Activated T-cell treated with anti-CD3 and anti-CD28 coated beads, Interleukin-2, amount 50 U/mL, for 1 hour (primary cell): Measurements from ENCODE around the gene KLF9.
A peak's percentile ranks its signal among the peaks of the same experiment; 100 is the strongest.

Experiments
- DNase-seq: peaks from one replicate; pipeline ENCODE4 v3.0.0-alpha.2; 2020

KLF9 gene

GRCh38 chr9:70421272-70422180 is 7.1 kb upstream of the KLF9 start:
- peak; percentile 46 for DNase-seq

GRCh38 chr9:70420441-70421271 is 6.2 kb upstream of the KLF9 start:
- DNase-seq, result peak; percentile 41

DNA sequence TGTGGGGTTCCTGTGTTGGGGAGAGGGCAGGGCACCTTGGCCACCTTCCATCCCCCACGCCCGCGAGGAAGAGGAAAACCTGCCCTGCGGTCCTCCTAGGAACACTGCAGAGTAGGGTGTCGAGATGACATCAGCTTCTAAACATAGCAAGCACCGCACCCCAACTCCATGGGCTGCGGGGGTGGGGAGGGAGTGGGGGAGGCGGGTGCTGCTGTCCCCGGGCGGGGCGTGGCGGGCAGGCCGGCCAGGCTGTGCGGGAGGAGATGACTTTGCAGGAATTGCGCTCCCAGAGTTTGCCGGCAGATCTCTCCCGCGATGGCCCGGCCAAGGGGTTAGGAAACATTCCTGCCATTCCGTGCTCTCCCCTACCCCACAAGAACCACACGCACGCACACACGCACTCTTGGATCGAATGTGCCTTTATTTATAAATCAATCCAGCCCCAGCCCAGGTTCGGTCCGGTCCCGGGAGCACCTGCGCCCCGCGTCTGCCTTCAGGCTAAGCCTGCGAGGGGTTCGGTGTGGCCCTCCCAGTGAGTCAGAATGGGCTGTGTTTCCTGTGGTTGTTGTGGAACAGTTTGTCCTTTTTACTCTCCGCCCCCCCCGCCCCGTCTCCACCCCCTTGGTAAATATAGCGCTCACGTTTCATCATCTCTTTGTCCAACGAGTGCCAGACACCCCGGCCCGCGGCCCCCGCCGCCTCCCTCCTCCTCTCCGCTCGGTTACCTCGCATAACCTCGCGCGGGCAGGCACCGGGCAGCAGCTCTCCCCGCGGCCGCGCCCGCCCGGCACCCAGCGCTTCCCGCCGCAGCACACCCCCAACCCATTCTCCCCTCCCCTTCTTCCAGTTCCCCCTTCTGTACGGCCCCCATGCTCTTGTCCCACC is 5.3 kb upstream of the KLF9 start:
- DNase-seq, result peak; percentile 85

- DNase-seq, result peak; percentile 84
Measured at GRCh38 chr9:70418822-70419555, 4.5 kb upstream of the KLF9 start.

DNA sequence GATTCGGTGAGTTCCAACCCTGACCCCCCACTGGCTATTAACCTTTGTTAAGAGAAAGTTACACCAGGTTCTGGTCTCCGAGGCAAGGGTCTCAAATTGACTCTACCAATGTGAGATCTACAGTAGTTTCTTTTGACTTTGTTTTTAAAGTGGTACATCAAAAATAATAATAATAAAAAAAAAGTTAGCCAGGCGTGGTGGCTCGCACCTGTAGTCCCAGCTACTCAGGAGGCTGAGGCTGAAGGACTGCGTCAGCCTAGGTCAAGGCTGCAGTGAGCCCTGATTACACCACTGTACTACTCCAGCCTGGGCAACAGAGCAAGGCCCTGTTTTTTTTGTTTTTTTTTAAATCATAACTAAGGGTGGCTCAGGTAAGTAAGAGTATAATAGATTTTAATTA is 1.0 kb upstream of the KLF9 start:
- DNase-seq, result no peak

DNA sequence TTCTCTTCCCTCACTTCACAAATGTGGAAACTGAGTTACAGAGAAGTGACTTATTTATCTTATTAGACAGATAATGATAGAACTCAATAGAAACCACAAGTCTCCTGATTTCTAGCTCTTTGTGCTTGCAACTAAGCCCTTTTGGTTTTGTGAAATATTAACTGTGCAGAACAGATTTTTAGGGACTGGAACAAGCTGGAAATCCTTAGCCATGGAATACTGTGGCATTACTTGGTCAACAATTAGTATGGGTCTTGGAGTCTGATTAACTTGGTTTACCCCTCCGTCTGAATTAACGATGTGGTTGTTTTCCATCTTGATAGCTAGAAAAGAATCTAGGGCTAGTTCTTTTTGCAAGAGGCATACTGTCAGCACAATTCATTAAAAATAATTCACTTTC is 584 bp upstream of the KLF9 start:
- no peak for DNase-seq

- DNase-seq, result no peak
Measured at GRCh38 chr9:70413464-70413798, 1.0 kb downstream of the KLF9 start.

DNA sequence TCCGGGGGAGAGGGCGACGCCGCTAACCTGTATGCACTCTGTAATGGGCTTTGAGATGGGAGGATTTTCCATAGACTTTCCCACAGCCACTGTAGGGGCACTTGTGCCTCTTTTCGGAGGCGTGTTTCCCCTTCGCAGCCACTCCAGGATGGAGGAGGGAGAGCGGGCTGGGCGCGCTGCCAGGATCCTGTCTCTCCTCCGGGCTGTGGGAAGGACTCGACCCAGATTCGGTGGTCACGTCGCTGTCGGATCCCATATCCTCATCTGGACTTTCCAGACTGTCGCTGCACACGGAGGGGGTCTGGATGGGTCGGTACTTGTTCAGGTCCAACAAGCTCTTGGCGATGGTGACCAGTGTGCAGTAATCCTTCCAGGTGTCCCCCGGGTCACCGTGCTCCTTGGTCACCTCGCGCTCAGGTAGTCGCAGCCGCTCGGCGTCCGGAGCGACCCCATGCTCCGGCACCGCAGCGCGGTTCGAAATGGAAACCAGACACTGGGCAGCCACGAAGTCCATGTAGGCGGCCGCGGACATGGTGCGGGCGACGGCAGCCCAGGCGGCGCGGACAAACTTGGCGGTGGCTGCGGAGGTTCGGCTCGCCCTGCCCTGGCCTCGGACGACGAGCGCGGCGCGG is 1.5 kb downstream of the KLF9 start:
- peak; percentile 64 for DNase-seq

DNA sequence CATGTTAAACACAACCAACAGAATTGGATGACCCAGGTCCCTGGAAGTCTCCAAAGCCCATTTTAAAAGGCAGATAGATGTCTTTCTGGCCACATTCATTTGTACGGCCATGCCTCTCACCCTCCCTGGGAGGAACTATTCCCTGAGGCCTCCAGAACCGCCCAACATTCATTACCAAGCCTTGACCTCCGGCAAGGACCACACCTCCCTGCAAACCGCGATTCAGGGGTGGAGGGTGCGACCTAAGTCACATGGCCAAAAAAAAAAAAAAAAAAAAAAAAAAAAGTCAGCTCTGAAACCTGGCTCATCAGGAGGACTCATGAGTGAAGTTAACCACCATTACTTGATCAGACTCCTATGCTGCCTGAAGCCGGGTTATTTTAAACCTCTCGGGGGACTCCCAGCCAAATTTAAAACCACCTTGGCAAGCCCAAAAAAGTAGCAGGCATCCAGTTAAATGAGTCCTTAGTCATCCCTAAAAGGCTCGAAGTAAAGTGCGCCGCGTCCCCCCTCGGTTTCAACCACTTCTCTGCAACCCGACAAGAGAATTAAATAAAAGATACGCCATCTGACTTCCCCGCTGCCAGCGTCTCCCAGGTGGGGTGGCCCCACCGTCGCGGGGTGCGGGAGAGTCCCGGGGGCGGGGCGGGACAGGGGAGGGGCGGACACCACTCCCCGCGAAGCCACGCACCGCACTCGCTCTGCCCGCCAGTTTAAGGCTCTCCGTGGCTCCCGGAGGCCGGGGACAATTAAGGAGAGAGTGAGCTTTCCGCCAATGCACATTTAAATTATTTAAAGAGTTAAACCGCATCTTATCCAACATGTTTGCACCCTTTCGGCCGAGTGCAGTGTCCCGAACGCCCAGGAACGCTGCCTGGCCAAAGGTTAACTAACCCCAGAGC is 2.3 kb downstream of the KLF9 start:
- DNase-seq, result peak; percentile 76

GRCh38 chr9:70411121-70411929 is 3.1 kb downstream of the KLF9 start:
- DNase-seq, result peak; percentile 55

- DNase-seq, result no peak
Measured at GRCh38 chr9:70410368-70410767, 4.1 kb downstream of the KLF9 start.

DNA sequence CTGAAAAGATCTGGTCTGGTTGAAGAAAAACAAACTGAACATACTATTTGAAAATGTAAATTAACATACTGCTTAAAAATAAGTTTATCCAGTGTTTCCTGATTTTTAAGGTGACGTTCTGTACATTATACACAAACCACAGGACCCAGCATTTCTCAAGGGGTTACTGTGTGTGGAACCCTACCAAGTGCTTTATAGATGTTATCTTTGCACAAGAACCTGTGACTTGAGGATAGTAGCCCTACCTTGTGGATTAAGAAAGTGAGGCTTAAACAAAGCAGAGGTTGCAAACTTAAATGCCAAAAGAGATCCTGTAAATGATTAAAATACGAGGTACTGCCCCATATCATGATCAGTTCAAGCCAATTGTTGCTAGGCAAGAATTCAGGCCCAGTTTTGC is 4.7 kb downstream of the KLF9 start:
- no peak for DNase-seq

- DNase-seq, result no peak
Measured at GRCh38 chr9:70409280-70409679, 5.2 kb downstream of the KLF9 start.

DNA sequence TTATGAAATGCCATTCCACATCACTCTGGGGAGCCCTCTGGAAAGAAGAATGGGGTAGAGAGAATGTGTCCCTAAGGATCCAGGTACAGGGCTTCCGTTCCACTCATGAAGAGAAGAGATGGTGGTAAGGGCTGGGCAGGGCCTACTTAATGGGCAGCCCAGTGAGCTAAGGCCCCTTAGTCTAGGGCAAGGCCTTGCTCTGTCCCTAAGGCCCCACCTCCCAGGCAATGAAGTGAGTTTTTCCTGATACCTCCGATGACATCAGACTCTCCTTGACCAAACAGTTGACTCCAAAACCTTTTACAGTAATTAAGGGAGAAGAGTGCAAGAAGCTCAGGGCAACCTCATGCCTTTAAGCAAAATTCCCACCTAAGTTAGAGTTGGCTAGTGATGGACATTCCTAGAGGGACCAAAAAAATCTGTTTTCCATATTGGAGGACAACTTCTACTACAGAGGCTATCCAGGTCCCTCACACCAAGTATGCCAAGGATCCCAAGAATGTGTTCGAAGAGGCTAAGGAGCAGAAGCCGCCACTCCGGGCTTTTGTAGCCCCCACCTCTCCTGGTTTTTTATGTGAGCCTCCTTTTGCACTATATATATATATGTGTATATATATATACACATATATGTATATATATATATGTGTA is 5.9 kb downstream of the KLF9 start:
- DNase-seq, result no peak

DNA sequence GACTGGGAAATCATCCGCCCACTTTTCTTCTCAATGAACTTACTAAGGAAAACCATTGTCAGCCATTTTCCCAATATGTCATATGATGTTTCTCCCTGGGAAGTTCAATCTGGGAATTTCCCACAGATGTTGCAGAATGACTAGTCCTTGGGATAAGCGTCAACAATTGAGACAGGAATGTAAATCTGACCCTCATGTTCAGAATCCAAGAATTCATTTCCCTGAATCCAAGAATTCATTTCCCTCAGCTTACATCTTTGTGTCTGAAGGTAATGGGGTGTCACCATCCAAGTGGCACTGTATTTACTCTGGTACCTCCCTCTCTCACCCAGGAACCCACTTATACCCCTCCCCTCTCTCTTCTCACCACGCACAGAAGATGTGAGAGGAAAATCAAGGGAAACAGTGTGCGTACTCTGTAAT is 7.4 kb downstream of the KLF9 start:
- DNase-seq, result no peak

GRCh38 chr9:70406434-70406862 is 8.0 kb downstream of the KLF9 start:
- no peak for DNase-seq

DNA sequence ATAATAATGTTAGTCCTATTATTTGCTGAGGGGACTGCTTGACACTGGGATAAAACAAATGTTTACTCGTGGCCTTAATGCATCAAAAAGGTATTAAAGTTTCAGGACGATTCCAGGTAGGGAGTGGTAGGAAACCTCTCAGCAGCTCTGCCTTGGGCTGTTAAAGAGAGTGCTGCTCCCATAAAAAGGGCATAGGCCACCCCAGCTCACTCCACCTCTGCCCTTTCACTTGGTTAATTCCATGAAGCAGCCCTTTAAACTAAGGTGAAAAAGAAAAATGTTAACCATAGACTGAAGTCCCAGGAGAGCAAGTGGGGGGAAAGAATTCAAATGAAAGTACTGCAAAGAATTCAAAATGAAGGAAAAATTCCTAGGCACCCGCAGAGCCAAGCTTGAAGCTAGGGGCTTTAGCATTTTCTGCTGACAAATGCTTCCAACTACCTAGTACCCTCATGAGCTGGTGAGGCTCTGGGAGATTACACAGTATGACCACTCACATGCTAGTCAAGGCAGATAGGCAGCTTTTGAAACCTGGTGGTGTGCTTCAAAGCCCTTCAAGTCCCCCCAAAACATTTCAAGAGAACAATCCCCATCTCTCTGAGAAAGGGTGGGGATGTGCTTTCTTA is 8.5 kb downstream of the KLF9 start:
- no peak for DNase-seq

- no peak for DNase-seq
Measured at GRCh38 chr9:70404261-70404660, 10.2 kb downstream of the KLF9 start.

DNA sequence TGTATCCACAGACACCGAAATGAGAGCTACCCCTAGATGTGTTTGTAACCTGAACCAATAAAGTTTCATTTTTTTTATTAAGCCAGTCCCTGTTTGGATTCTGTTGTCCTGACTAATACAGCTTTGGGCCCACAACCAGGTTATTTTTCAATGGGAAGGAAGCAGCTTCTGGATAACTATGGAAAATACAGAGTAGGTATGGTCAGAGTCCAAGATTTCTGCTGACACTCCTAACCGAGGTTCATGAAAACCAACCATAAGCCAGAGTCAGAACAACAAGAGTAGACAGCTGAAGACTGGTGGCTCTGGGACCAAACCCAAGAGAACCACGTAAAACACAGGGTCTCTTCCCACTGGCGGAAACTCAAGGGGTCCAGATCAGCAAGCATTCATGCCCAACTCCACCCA is 10.8 kb downstream of the KLF9 start:
- no peak for DNase-seq
